Chondrocyte (in vitro differentiated cells): ENCODE results near the gene TTC22. TPM values are rescaled to one million over a fixed set of nuclear protein-coding genes. Genes with fewer than 3 reads are reported as not detected.

Experiments
- DNase-seq: peaks from one replicate; pipeline ENCODE4 v3.0.0; 2021; ENCODE audit warnings: mixed read lengths, low spot score
- H3K27ac Mint-ChIP-seq: one replicate; pipeline ENCODE4 v1.8.0; 2021; ENCODE audit warnings: mild to moderate bottlenecking, moderate library complexity, mixed read lengths; ENCODE audit not compliant: unreplicated experiment
- H3K27me3 Mint-ChIP-seq: 2 replicates; pipeline ENCODE4 v1.8.0; 2021; ENCODE audit warnings: low read depth, mixed read lengths
- H3K36me3 Mint-ChIP-seq: 2 replicates; pipeline ENCODE4 v1.8.0; 2021; ENCODE audit warnings: low read depth, mixed read lengths
- H3K4me1 Mint-ChIP-seq: 2 replicates; pipeline ENCODE4 v1.8.0; 2021; ENCODE audit warnings: low read depth, mild to moderate bottlenecking, mixed read lengths
- H3K4me3 Mint-ChIP-seq: one replicate; pipeline ENCODE4 v1.8.0; 2021; ENCODE audit warnings: mild to moderate bottlenecking, moderate library complexity, mixed read lengths; ENCODE audit not compliant: unreplicated experiment
- H3K9me3 Mint-ChIP-seq: 2 replicates; pipeline ENCODE4 v1.8.0; 2021; ENCODE audit warnings: low read depth, mixed read lengths
- total RNA-seq: library from RNA; stranded (reverse); gene quantifications from 3 replicates; pipeline ENCODE4 v1.2.1, GENCODE V29; 2021
- TF ChIP-seq, protein P1 (sequence below): fragments of 200-600 bp; sonication (generic); IDR thresholded peaks from 2 replicates; pipeline ENCODE4 v1.5.0; 2021; ENCODE audit warnings: antibody characterized with exemption, mild to moderate bottlenecking, moderate library complexity

TTC22 gene
- total RNA-seq, 1 donor from 2014 or later: not detected

DNA sequence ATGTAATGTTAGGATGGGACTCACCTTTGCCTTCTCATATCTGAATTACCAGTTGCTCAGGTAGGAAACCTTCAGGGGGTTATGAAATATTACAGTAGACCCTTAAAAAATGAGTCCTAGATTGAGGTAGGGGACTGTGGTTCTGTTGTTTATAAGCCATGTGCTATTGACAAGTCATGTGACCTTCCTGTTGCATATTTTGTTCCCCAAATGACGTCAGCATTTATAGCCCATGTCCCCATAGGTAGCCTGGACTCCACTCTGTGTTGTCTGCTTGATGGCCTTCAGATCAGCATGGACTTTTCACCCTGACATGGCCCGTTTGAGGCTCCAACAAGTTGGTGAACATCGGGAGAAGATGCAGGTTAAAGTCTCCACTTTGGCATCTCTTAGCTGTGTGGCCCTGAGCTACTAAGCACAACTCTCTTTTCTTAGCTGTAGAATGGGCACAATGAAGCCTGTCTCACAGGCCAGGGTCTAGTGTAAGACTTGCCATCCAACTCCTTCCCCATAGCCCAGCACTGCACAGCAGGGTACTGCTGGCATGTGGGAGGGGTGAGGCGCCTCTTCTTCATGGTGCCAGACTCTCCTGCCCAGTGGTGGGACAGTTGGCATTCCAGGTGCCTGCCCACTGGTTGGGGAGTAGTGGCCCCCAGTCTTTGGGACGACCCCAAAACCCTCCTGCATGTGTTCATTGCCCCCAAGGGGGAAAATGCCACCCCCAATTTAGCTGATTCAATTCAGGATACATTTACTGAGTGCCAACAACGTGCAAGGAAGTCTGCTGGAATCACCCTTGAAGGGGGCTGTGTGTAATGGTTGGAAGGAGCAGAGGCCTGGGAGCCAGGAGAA lies 36.1 kb upstream of the TTC22 start:
- no peaks in the 10 kb centered on the region for H3K9me3 Mint-ChIP-seq
- no peak overlapping the region for H3K4me3 Mint-ChIP-seq
- TF ChIP-seq, protein P1, sequence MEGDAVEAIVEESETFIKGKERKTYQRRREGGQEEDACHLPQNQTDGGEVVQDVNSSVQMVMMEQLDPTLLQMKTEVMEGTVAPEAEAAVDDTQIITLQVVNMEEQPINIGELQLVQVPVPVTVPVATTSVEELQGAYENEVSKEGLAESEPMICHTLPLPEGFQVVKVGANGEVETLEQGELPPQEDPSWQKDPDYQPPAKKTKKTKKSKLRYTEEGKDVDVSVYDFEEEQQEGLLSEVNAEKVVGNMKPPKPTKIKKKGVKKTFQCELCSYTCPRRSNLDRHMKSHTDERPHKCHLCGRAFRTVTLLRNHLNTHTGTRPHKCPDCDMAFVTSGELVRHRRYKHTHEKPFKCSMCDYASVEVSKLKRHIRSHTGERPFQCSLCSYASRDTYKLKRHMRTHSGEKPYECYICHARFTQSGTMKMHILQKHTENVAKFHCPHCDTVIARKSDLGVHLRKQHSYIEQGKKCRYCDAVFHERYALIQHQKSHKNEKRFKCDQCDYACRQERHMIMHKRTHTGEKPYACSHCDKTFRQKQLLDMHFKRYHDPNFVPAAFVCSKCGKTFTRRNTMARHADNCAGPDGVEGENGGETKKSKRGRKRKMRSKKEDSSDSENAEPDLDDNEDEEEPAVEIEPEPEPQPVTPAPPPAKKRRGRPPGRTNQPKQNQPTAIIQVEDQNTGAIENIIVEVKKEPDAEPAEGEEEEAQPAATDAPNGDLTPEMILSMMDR: no peak
- peaks cover 9% of the 10 kb centered on the region for H3K27me3 Mint-ChIP-seq
- peak; percentile 35 for DNase-seq
- no peak overlapping the region for H3K27ac Mint-ChIP-seq
- no peaks in the 10 kb centered on the region for H3K36me3 Mint-ChIP-seq
- H3K4me1 Mint-ChIP-seq: no peaks in the 10 kb centered on the region

DNA sequence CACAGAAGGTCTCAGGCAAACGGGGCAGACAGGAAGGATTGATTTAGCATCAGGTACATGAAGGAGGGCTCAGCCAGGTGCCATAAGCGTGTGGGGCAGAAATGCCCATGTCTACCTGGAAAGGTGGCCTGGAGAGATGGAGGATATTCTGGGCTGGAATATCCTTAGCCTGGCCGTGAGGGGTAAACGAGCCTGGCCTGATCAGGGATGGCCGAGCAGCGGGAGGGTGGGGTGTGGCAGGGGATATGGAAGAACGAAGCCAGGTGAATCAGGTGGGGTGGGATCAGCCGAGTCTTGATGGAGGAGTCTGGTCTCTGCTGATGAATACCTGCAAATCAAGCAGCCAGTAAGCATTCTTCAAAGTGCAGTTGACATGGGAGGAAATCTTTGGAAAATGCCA lies 35.5 kb upstream of the TTC22 start:
- no peaks in the 10 kb centered on the region for H3K4me1 Mint-ChIP-seq
- peaks cover 9% of the 10 kb centered on the region for H3K27me3 Mint-ChIP-seq
- H3K9me3 Mint-ChIP-seq: no peaks in the 10 kb centered on the region
- H3K4me3 Mint-ChIP-seq: no peak overlapping the region
- H3K27ac Mint-ChIP-seq: no peak overlapping the region
- TF ChIP-seq, protein P1: no peak
- DNase-seq: peak; percentile 77
- peaks cover under 1% of the 10 kb centered on the region for H3K36me3 Mint-ChIP-seq

DNA sequence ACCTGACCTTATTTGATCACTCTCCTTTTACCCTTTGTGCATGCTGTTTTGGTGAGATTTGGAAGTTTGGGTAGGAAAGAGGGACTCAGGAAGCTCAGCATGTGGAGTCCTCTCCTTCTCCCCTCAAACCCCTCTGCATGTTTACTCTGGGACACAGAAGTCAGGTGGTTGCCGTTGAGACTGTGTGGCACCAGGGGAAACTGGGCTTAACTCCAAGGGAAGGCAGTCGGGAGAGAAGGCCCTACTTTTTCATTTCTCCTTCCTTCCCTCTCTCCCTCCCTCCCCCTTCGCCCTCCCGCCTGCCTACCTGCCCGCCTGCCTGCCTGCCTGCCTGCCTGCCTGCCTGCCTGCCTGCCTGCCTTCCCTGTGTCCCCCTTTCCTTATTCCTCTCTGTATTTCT lies 34.8 kb upstream of the TTC22 start:
- peak; percentile 15 for DNase-seq
- Mint-ChIP-seq H3K27me3 (peaks cover 9% of the 10 kb centered on the region), H3K27ac (no peak overlapping the region), H3K36me3 (peaks cover 2% of the 10 kb centered on the region), H3K4me3 (no peak overlapping the region), H3K9me3 (peaks cover 2% of the 10 kb centered on the region), H3K4me1 (no peaks in the 10 kb centered on the region)
- TF ChIP-seq, protein P1: no peak

DNA sequence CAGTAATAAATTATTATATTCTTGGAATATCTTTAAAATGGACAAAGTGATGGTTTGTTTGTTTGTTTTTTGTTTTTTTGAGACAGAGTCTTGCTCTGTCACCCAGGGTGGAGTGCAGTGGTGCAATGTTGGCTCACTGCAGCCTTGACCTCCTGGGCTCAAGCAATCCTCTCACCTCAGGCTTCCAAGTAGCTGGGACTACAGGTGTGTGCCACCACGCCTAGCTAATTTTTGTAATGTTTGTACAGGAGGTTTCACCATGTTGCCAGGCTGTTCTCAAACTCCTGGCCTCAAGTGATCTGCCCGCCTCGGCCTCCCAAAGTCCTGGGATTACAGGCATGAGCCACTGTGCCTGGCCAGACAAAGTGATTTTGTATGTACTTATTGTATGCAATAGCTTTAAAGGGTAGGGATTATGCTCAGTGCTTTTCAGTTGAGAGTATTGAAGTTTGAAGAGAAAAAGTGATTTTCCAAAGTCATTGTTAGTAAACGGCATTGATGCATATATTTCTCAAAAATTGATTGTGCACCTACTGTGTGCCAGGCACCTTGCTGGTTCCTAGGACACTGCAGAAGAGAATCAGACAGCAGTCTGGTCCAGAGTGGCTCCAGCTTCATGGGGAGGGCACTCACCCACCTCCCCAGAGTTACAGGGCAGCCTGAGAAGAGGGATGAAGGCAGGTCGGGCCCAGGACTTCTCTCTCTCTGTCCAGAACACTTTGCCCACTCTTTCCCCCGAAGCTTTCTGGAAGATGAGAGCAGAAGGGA lies 34.2 kb upstream of the TTC22 start:
- Mint-ChIP-seq H3K4me1 (no peaks in the 10 kb centered on the region), H3K36me3 (peaks cover 5% of the 10 kb centered on the region), H3K4me3 (no peak overlapping the region), H3K9me3 (peaks cover 7% of the 10 kb centered on the region), H3K27ac (no peak overlapping the region), H3K27me3 (peaks cover 9% of the 10 kb centered on the region)
- DNase-seq: peak; percentile 37
- TF ChIP-seq, protein P1: no peak

DNA sequence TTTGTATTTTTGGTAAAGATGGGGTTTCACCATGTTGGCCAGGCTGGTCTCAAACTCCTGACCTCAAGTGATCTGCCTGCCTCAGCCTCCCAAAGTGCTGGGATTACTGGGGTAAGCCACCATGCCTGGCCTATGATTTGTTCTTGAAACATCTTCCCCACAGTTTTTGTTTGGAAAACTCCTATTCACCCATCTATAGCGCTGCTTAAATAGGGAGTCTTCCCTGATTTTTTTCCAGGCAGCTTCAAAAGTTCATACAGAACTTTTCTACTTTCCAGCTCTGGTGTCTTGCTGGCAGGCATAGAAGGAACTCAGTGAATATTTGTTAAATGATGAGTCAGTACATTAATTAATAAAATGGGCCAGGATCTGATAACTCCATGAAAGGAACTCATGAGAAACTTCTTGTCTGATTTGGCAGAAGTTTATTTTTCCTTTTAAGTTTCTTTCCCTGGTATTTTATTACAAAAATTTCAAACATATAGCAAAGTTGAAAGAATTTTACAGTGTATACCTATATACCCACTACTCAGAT lies 33.0 kb upstream of the TTC22 start:
- no peaks in the 10 kb centered on the region for H3K4me1 Mint-ChIP-seq
- no peak for DNase-seq
- peaks cover 11% of the 10 kb centered on the region for H3K27me3 Mint-ChIP-seq
- peaks cover 5% of the 10 kb centered on the region for H3K36me3 Mint-ChIP-seq
- H3K9me3 Mint-ChIP-seq: peaks cover 9% of the 10 kb centered on the region
- H3K27ac Mint-ChIP-seq: no peak overlapping the region
- TF ChIP-seq, protein P1: no peak
- no peak overlapping the region for H3K4me3 Mint-ChIP-seq
